ENCODE measurements around the gene IPPK.

DNA sequence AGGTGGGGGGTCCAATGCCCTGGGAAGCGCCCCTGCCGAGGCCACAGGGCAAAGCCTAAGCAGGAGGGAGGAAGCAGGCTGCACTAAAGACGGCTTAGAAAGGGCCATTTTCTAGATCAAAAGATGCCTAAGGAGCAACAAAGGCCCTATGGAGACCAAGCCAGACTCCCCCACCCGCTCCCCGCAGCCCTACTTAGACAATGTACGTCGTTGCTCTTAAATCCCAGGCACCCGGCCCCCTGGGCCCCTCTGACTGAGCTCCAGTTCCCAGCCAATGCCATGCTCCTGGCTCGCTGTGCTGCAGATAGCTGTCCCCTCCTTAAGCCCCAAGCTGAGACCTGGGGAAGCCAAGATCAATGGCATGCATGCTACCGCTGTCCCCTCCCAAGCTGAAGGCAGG is 10.3 kb downstream of the IPPK start:
- TF ChIP-seq CTCF (IDR thresholded peaks at IDR 0.05), result no peak
- no peak for TF ChIP-seq SIN3A (IDR thresholded peaks at IDR 0.05; ENCODE audit: borderline replicate concordance, insufficient read depth, low read depth, low read length)
- no peak for TF ChIP-seq POLR2AphosphoS5 (IDR thresholded peaks at IDR 0.05; ENCODE audit: low read depth, low read length)
- TF ChIP-seq, protein P1, sequence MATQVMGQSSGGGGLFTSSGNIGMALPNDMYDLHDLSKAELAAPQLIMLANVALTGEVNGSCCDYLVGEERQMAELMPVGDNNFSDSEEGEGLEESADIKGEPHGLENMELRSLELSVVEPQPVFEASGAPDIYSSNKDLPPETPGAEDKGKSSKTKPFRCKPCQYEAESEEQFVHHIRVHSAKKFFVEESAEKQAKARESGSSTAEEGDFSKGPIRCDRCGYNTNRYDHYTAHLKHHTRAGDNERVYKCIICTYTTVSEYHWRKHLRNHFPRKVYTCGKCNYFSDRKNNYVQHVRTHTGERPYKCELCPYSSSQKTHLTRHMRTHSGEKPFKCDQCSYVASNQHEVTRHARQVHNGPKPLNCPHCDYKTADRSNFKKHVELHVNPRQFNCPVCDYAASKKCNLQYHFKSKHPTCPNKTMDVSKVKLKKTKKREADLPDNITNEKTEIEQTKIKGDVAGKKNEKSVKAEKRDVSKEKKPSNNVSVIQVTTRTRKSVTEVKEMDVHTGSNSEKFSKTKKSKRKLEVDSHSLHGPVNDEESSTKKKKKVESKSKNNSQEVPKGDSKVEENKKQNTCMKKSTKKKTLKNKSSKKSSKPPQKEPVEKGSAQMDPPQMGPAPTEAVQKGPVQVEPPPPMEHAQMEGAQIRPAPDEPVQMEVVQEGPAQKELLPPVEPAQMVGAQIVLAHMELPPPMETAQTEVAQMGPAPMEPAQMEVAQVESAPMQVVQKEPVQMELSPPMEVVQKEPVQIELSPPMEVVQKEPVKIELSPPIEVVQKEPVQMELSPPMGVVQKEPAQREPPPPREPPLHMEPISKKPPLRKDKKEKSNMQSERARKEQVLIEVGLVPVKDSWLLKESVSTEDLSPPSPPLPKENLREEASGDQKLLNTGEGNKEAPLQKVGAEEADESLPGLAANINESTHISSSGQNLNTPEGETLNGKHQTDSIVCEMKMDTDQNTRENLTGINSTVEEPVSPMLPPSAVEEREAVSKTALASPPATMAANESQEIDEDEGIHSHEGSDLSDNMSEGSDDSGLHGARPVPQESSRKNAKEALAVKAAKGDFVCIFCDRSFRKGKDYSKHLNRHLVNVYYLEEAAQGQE (IDR thresholded peaks at IDR 0.05; ENCODE audit: insufficient read depth in 1 of 2, low read depth in 2 of 2, low read length in 1 of 2), result no peak
- TF ChIP-seq TCF7L2 (IDR thresholded peaks at IDR 0.05; ENCODE audit: low read depth, low read length), result no peak
